H1 (cell line): ENCODE results near the gene NECTIN1. TPM values are rescaled to one million over a fixed set of nuclear protein-coding genes. Genes with fewer than 3 reads are reported as not detected.

Experiments used
- CTCF ChIP-seq, 3 experiments: IDR thresholded peaks; 1 replicate in 2 of 3; 2 replicates in 1 of 3; pipeline versions ENCODE4 v1.5.1 to v1.6.1; 2011; ENCODE audit warnings: low read length in 3 of 3, mild to moderate bottlenecking in 3 of 3, inconsistent platforms in 2 of 3, low read depth in 1 of 3, moderate library complexity in 1 of 3; ENCODE audit not compliant: insufficient read depth in 1 of 3; ENCODE audit errors: control extremely low read depth in 1 of 3
- RXRA ChIP-seq: IDR thresholded peaks from 2 replicates; pipeline ENCODE4 v1.6.1; 2011; ENCODE audit warnings: low read depth, mild to moderate bottlenecking, low read length, moderate library complexity; ENCODE audit not compliant: insufficient read depth
- polyA plus RNA-seq, 7 experiments: library from polyadenylated mRNA; depleted of rRNA in 3 of 7; stranded (reverse) in 5 of 7; unstranded in 2 of 7; fragments of >200 nt in 5 of 7; fragments of 200-250 nt in 2 of 7; gene quantifications; 1 replicate in 5 of 7; 2 replicates in 1 of 7; 4 replicates in 1 of 7; pipeline versions ENCODE4 v1.2.1 to v1.2.3, GENCODE V29; 2011 to 2013; ENCODE audit warnings: missing spikeins in 2 of 7, mixed read lengths in 2 of 7
- total RNA-seq: library from RNA; stranded (reverse); fragmentation: NEBNext Ultra II Directional; extraction: Animal tissue kit (Norgen Biotek cat#: 25700); gene quantifications from 2 replicates; pipeline ENCODE4 v1.2.1, GENCODE V29; 2021

The NECTIN1 gene
- total and polyA plus RNA-seq, 2 of the 8 experiments (the other 6 are each of a cell fraction or from before 2014, with no cell fraction given): 43.2 to 97.7 TPM

GRCh38 chr11:119697445-119697844 lies 31.6 kb downstream of the NECTIN1 start (continued):
- no peak for TF ChIP-seq CTCF (IDR thresholded peaks at IDR 0.05; ENCODE audit: control extremely low read depth in 1 of 3, insufficient read depth in 1 of 3, low read depth in 1 of 3, low read length in 3 of 3)
- no peak for TF ChIP-seq RXRA
